GM12872 (cell line): Measurements from ENCODE around the gene THOP1.

Experiments used
- CTCF ChIP-seq: IDR thresholded peaks from 3 replicates; pipeline ENCODE4 v1.5.1; 2011; ENCODE audit warnings: low read depth, mild to moderate bottlenecking, low read length, moderate library complexity; ENCODE audit not compliant: insufficient read depth

Gene THOP1

GRCh38 chr19:2785244-2785997 is at the start of gene THOP1:
TSS of gene THOP1 (plus strand) at chr19:2785503. CDS start at chr19:2785663, 160 bp downstream.
- no peak for TF ChIP-seq CTCF

GRCh38 chr19:2736550-2737190 is 48.6 kb upstream of the THOP1 start:
- no peak for TF ChIP-seq CTCF

DNA sequence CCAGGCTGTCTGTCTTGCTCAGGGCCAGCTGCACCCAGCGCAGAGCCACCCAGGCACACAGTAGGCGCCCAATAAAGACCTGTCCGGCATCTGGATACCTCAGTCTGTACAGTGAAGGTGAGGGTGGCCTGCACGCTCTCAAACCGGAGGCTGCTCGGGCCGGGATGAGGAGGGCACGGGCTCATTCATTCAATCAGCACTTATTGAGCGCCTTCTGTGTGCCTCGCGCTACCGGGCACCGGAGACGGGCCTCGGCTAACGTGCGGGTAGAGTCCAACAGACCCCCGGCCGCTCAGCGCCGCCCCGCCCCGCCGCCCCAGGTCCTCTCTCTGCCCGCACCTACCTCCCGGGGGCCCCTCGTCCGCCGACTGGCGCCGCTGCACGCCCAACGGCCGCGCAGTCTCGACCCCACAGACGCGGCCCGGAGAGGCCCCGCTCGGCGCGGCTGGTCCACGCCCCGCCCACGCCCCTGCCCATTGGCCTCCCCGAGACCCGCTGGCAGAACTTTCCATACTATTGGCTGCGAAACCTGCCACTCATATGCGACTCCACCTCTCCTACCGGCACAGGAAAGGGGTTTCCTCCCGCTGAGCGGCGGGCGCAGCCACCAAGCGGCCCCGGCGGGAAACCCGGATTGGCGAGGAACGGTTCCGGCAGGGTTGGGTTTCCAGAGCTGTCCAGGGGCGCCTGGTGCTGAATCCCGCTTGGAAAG is 45.5 kb upstream of the THOP1 start, which contains the start of gene SLC39A3:
Gene SLC39A3 (minus strand): TSS at position 416 of the 712 bp plus-strand sequence. CDS start 2,760 bp downstream, outside the sequence.
- TF ChIP-seq CTCF: no peak

GRCh38 chr19:2740314-2740656 is 45.0 kb upstream of the THOP1 start:
- TF ChIP-seq CTCF: no peak

GRCh38 chr19:2743099-2743498 is 42.2 kb upstream of the THOP1 start:
- TF ChIP-seq CTCF: no peak

DNA sequence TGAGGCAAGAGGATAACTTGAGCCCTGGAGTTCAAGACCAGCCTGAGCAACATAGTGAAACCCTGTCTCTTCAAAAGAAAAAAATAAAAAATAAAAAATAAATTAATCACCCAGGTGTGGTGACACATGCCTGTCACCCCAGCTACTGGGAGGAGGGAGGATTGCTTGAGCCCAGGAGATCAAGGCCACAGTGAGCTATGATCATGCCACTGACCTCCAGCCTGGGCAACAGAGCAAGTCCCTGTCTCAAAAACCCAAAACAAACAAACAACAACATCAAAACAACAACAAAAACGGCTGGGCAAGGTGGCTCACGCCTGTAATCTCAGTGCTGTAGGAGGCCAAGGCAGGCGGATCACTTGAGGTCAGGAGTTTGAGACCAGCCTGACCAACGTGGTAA is 41.2 kb upstream of the THOP1 start:
- TF ChIP-seq CTCF: no peak

- TF ChIP-seq CTCF: no peak
Measured at GRCh38 chr19:2747349-2747748, 38.0 kb upstream of the THOP1 start.
